Liver (tissue), 9 donors: ENCODE measurements around the gene LILRA1. TPM values are rescaled to one million over a fixed set of nuclear protein-coding genes. Genes with fewer than 3 reads are reported as not detected.

Source experiments
- DNase-seq: peaks from one replicate; pipeline ENCODE4 v3.0.0-alpha.2; 2017; ENCODE audit warnings: low spot score
- H3K27ac ChIP-seq, 2 donors: one replicate each; pipeline ENCODE4 v1.7.0; 2013; ENCODE audit warnings: inconsistent platforms in 2 of 2, low read length in 2 of 2, control low read depth in 1 of 2, low read depth in 1 of 2, mild to moderate bottlenecking in 1 of 2
- H3K27me3 ChIP-seq, 4 donors: one replicate each; pipeline versions ENCODE4 v1.6.1 to v1.7.0; 2013; ENCODE audit warnings: low read length in 3 of 4, inconsistent platforms in 1 of 4, mild to moderate bottlenecking in 1 of 4, moderate library complexity in 1 of 4; ENCODE audit not compliant: control insufficient read depth in 4 of 4, insufficient read depth in 4 of 4
- H3K36me3 ChIP-seq, 4 donors: one replicate each; pipeline versions ENCODE4 v1.6.1 to v1.7.0; 2013; ENCODE audit warnings: low read length in 3 of 4, mild to moderate bottlenecking in 3 of 4, low read depth in 1 of 4, moderate library complexity in 1 of 4; ENCODE audit not compliant: control insufficient read depth in 4 of 4, insufficient read depth in 3 of 4
- H3K4me1 ChIP-seq, 4 donors: one replicate each; pipeline versions ENCODE4 v1.6.1 to v1.7.0; 2013; ENCODE audit warnings: low read length in 3 of 4, mild to moderate bottlenecking in 3 of 4, moderate library complexity in 1 of 4; ENCODE audit not compliant: control insufficient read depth in 4 of 4, insufficient read depth in 4 of 4
- H3K4me3 ChIP-seq, 3 donors: one replicate each; pipeline versions ENCODE4 v1.6.1 to v1.7.0; 2013; ENCODE audit warnings: low read length in 3 of 3, control low read depth in 1 of 3, low read depth in 1 of 3, mild to moderate bottlenecking in 1 of 3
- H3K9ac ChIP-seq, 2 donors: one replicate each; pipeline ENCODE4 v1.7.0; 2013; ENCODE audit warnings: low read length in 2 of 2, mild to moderate bottlenecking in 2 of 2, moderate library complexity in 2 of 2, control low read depth in 1 of 2, low read depth in 1 of 2
- H3K9me3 ChIP-seq, 4 donors: one replicate each; pipeline versions ENCODE4 v1.6.1 to v1.7.0; 2013; ENCODE audit warnings: low read length in 3 of 4; ENCODE audit not compliant: control insufficient read depth in 4 of 4
- ATF3 ChIP-seq: IDR thresholded peaks from 2 replicates; pipeline ENCODE4 v1.6.1; 2016; ENCODE audit warnings: antibody characterized with exemption
- EGR1 ChIP-seq, 2 donors: IDR thresholded peaks; 2 replicates each; pipeline ENCODE4 v1.6.1; 2016 to 2018; ENCODE audit warnings: antibody characterized with exemption in 2 of 2, low read depth in 2 of 2
- FOXA1 ChIP-seq: IDR thresholded peaks from 2 replicates; pipeline ENCODE4 v1.6.1; 2016; ENCODE audit warnings: antibody characterized with exemption
- FOXA2 ChIP-seq: IDR thresholded peaks from 2 replicates; pipeline ENCODE4 v1.6.1; 2016; ENCODE audit warnings: antibody characterized with exemption
- GABPA ChIP-seq, 2 donors: IDR thresholded peaks in 1 of 2; conservative IDR thresholded peaks in 1 of 2; 2 replicates each; pipeline ENCODE4 v1.6.1; 2016; ENCODE audit warnings: antibody characterized with exemption in 2 of 2, mild to moderate bottlenecking in 1 of 2, moderate library complexity in 1 of 2
- HNF4A ChIP-seq, 2 donors: conservative IDR thresholded peaks; 2 replicates each; pipeline ENCODE4 v1.6.1; 2016; ENCODE audit warnings: antibody characterized with exemption in 2 of 2, mild to moderate bottlenecking in 2 of 2
- HNF4G ChIP-seq: IDR thresholded peaks from 2 replicates; pipeline ENCODE4 v1.6.1; 2016; ENCODE audit warnings: antibody characterized with exemption
- SP1 ChIP-seq: IDR thresholded peaks from 2 replicates; pipeline ENCODE4 v1.6.1; 2018; ENCODE audit warnings: antibody characterized with exemption, mild to moderate bottlenecking
- TAF1 ChIP-seq: conservative IDR thresholded peaks from 2 replicates; pipeline ENCODE4 v1.6.1; 2016; ENCODE audit warnings: antibody characterized with exemption, mild to moderate bottlenecking
- YY1 ChIP-seq: IDR thresholded peaks from 2 replicates; pipeline ENCODE4 v1.6.1; 2016; ENCODE audit warnings: antibody characterized with exemption, mild to moderate bottlenecking
- ZBTB33 ChIP-seq: IDR thresholded peaks from 2 replicates; pipeline ENCODE4 v1.6.1; 2016; ENCODE audit warnings: antibody characterized with exemption
- WGBS: extraction: QIAGEN DNeasy Blood & Tissue Kit; methylation state at CpG from one replicate; pipeline ENCODE4 v1.1.7; 2013; 5-methylcytosine and 5-hydroxymethylcytosine counted together
- polyA plus RNA-seq, 2 donors: library from polyadenylated mRNA; stranded (reverse) in 1 of 2; unstranded in 1 of 2; fragments of 200-250 nt in 1 of 2; fragments of >200 nt in 1 of 2; fragmentation: Nextera tagmentation in 1 of 2; extraction: Ambion mirVana in 1 of 2; gene quantifications; one replicate each; pipeline versions ENCODE4 v1.2.1 to v1.2.3, GENCODE V29; 2013 to 2015
- total RNA-seq, 2 donors: library from RNA; depleted of rRNA; stranded (reverse); fragments of >200 nt; gene quantifications; one replicate each; pipeline ENCODE4 v1.2.3, GENCODE V29; 2014
- TF ChIP-seq, protein P1 (sequence below): IDR thresholded peaks from 2 replicates; pipeline ENCODE4 v1.6.1; 2016; ENCODE audit warnings: antibody characterized with exemption, mild to moderate bottlenecking
- TF ChIP-seq, protein P2 (sequence below): IDR thresholded peaks from 2 replicates; pipeline ENCODE4 v1.6.1; 2016; ENCODE audit warnings: antibody characterized with exemption
- donor health status: healthy.
- donor health status: healthy.
- donor health status: healthy.
- donor health status: healthy.
- donor health status: healthy.

Gene LILRA1
- total and polyA plus RNA-seq, 4 donors: 0.43 to 2.1 (median 1.2) TPM

DNA sequence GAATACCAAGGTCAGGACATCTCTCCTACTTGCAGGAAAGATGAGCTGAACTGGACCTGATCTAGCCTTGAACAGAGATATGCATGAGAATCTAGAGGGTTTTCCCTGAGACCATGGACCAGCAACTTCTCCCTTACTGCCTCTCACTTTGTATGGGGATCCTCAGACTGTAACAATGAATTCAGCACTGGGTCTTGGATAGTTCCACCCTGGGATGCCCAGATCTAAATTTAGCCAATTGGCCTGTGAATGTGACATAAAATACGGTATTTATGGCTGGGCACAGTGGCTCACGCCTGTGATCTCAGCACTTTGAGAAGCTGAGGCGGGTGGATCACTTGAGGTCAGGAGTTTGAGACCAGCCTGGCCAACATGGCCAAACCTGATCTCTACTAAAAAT lies 35.1 kb upstream of the LILRA1 start:
- WGBS: 63% methylated on average over 3 of the region's 3 CpGs
- Histone ChIP-seq H3K9ac (no peak overlapping the region), H3K4me3 (no peak overlapping the region), H3K9me3 (no peaks in the 10 kb centered on the region), H3K36me3 (no peaks in the 10 kb centered on the region), H3K4me1 (no peaks in the 10 kb centered on the region), H3K27ac (no peak overlapping the region), H3K27me3 (peaks cover 0 to 2% (median 0%) of the 10 kb centered on the region in 4 donors)
- no peak for TF ChIP-seq FOXA2
- TF ChIP-seq, protein P1, sequence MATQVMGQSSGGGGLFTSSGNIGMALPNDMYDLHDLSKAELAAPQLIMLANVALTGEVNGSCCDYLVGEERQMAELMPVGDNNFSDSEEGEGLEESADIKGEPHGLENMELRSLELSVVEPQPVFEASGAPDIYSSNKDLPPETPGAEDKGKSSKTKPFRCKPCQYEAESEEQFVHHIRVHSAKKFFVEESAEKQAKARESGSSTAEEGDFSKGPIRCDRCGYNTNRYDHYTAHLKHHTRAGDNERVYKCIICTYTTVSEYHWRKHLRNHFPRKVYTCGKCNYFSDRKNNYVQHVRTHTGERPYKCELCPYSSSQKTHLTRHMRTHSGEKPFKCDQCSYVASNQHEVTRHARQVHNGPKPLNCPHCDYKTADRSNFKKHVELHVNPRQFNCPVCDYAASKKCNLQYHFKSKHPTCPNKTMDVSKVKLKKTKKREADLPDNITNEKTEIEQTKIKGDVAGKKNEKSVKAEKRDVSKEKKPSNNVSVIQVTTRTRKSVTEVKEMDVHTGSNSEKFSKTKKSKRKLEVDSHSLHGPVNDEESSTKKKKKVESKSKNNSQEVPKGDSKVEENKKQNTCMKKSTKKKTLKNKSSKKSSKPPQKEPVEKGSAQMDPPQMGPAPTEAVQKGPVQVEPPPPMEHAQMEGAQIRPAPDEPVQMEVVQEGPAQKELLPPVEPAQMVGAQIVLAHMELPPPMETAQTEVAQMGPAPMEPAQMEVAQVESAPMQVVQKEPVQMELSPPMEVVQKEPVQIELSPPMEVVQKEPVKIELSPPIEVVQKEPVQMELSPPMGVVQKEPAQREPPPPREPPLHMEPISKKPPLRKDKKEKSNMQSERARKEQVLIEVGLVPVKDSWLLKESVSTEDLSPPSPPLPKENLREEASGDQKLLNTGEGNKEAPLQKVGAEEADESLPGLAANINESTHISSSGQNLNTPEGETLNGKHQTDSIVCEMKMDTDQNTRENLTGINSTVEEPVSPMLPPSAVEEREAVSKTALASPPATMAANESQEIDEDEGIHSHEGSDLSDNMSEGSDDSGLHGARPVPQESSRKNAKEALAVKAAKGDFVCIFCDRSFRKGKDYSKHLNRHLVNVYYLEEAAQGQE: peak; percentile 59
- no peak for DNase-seq

DNA sequence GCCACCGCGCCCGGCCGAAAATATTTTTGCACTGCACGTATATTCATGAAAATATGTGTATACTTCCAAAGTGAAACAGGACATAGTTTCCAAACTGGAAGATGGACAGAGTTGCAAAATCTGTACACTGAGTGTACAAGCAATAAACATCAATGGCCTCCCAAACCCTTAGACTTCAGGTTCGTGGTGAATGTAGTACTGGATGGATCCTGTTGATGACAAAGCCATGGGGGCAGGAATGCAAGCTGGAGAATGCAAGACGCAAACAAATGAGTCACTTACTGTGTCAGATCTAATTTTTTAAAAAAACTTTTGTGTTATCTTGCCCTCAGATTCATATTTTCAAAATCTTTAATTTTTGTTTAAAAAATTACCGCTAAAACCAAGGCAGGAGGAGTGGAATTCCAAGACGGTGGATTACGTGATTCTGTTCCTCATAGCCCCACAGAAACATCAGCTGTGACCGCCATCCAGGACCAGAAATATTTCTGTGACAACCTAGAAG lies 32.5 kb upstream of the LILRA1 start:
- H3K27me3 ChIP-seq: peaks cover 0 to 2% (median 0%) of the 10 kb centered on the region in 4 donors
- H3K9me3 ChIP-seq: no peaks in the 10 kb centered on the region
- 86% methylated on average over 11 of the region's 11 CpGs for WGBS
- H3K9ac ChIP-seq: no peak overlapping the region
- H3K27ac ChIP-seq: no peak overlapping the region
- no peak overlapping the region for H3K4me3 ChIP-seq
- DNase-seq: no peak
- no peaks in the 10 kb centered on the region for H3K4me1 ChIP-seq
- H3K36me3 ChIP-seq: no peaks in the 10 kb centered on the region
- no peak for TF ChIP-seq EGR1 (IDR thresholded peaks at IDR 0.05; ENCODE audit: low read depth in 2 of 2)
- TF ChIP-seq, protein P2, sequence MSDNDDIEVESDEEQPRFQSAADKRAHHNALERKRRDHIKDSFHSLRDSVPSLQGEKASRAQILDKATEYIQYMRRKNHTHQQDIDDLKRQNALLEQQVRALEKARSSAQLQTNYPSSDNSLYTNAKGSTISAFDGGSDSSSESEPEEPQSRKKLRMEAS: no peak
- TF ChIP-seq ZBTB33: no peak
- TF ChIP-seq YY1: no peak
- TF ChIP-seq, protein P1: no peak
- TF ChIP-seq FOXA1: no peak
- TF ChIP-seq HNF4G: no peak
- TF ChIP-seq TAF1: no peak
- no peak for TF ChIP-seq FOXA2
- no peak for TF ChIP-seq HNF4A (conservative IDR thresholded peaks at IDR 0.05)
- TF ChIP-seq ATF3: no peak
- TF ChIP-seq SP1: no peak
- TF ChIP-seq GABPA (IDR thresholded peaks at IDR 0.05 in 1 of 2, conservative IDR thresholded peaks at IDR 0.05 in 1 of 2): no peak
